BLaER1 (cell line): ENCODE measurements around the gene POU3F2.

Source experiments
- H3K27ac ChIP-seq: shearing (Covaris generic); formaldehyde crosslinking; 2 replicates; pipeline ENCODE4 v1.8.1; 2022
- H3K27me3 ChIP-seq: shearing (Covaris generic); formaldehyde crosslinking; 2 replicates; pipeline ENCODE4 v1.8.1; 2022
- H3K36me3 ChIP-seq: shearing (Covaris generic); formaldehyde crosslinking; 2 replicates; pipeline ENCODE4 v1.8.1; 2022
- H3K4me1 ChIP-seq: shearing (Covaris generic); formaldehyde crosslinking; 2 replicates; pipeline ENCODE4 v1.8.1; 2022
- H3K4me2 ChIP-seq: shearing (Covaris generic); formaldehyde crosslinking; 2 replicates; pipeline ENCODE4 v1.8.1; 2022
- H3K4me3 ChIP-seq: shearing (Covaris generic); formaldehyde crosslinking; 2 replicates; pipeline ENCODE4 v1.8.1; 2022
- H3K9ac ChIP-seq: shearing (Covaris generic); formaldehyde crosslinking; 2 replicates; pipeline ENCODE4 v1.8.1; 2022
- H3K9me3 ChIP-seq: shearing (Covaris generic); formaldehyde crosslinking; 2 replicates; pipeline ENCODE4 v1.8.1; 2022
- H4K20me1 ChIP-seq: shearing (Covaris generic); formaldehyde crosslinking; 2 replicates; pipeline ENCODE4 v1.8.1; 2022
- Cebpa-rat ChIP-seq: shearing (Covaris generic); IDR thresholded peaks from 2 replicates; pipeline ENCODE4 v1.8.1; 2022

Gene POU3F2

DNA sequence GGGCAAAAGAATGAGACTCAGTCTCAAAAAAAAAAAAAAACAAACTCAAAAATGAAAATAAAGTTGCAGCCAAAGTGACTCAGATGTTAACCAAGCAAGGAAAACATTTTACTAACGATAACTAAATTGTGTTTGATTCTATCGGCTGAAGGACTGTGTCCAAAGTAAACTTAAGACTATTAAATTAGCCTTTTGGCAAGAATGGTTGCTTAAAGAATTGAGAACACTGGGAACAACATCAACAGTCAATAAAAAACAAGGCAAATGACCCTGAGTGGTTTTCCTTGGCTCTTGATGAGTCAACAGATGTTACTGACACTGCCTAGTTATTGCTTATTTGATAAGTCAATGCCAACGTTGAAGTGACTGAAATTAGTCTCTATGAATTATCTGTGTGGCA is 36.7 kb downstream of the POU3F2 start:
- no peaks in the 10 kb centered on the region for H4K20me1 ChIP-seq
- no peak for TF ChIP-seq Cebpa-rat
- H3K4me3 ChIP-seq: no peak overlapping the region
- H3K27me3 ChIP-seq: no peaks in the 10 kb centered on the region
- no peak overlapping the region for H3K27ac ChIP-seq
- no peaks in the 10 kb centered on the region; the same call in 1 of the 2 replicates for H3K9me3 ChIP-seq
- no peaks in the 10 kb centered on the region for H3K4me1 ChIP-seq
- no peak overlapping the region for H3K9ac ChIP-seq
- no peak overlapping the region for H3K4me2 ChIP-seq
- H3K36me3 ChIP-seq: peaks cover 12% of the 10 kb centered on the region

DNA sequence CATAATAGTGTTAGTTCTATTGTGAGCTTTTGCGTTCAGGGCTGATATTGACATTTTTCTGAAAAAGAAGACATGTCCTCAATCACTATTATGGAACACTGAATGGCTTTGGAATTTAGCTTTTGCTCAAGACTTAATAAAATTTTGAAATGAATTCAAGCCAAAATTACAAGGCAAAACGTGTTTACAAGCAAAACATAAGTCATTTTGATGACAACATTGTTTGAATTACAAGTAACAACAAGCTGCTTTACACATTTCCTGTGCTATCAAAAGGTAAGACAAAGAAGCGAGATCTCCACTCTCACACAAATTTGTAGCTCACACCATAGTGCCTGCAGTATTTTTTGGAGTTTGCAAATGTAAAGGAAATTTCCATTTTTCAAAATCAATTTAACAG is 37.4 kb downstream of the POU3F2 start:
- H3K9me3 ChIP-seq: no peaks in the 10 kb centered on the region; the same call in 1 of the 2 replicates
- H3K27me3 ChIP-seq: no peaks in the 10 kb centered on the region
- no peaks in the 10 kb centered on the region for H3K4me1 ChIP-seq
- H3K36me3 ChIP-seq: peaks cover 15% of the 10 kb centered on the region
- no peak for TF ChIP-seq Cebpa-rat
- no peak overlapping the region for H3K4me3 ChIP-seq
- no peak overlapping the region for H3K9ac ChIP-seq
- no peak overlapping the region for H3K27ac ChIP-seq
- no peaks in the 10 kb centered on the region for H4K20me1 ChIP-seq
- no peak overlapping the region for H3K4me2 ChIP-seq

DNA sequence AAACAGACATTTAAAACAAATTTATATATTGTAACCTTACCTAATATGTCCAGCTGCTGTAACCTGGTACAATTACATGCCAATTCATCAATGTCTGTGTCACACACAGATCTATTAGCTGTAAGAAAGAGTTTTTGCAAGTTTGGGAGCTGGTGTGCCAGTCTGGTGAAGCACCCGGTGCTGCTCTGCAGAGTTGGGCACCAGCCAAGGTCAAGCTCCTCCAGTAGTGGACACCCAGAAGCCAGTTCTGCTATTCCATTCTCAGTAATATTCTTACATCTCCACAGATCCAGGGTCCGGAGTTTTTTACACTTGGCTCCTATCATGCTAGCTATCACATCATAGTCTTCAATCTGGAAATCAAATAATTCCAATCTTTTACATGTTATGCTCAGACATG is 41.0 kb downstream of the POU3F2 start:
- Histone ChIP-seq H3K27me3 (no peaks in the 10 kb centered on the region), H3K9ac (no peak overlapping the region), H4K20me1 (no peaks in the 10 kb centered on the region), H3K4me2 (no peak overlapping the region), H3K4me3 (no peak overlapping the region), H3K36me3 (peaks cover 28% of the 10 kb centered on the region), H3K4me1 (no peaks in the 10 kb centered on the region), H3K9me3 (no peaks in the 10 kb centered on the region), H3K27ac (no peak overlapping the region)
- no peak for TF ChIP-seq Cebpa-rat

DNA sequence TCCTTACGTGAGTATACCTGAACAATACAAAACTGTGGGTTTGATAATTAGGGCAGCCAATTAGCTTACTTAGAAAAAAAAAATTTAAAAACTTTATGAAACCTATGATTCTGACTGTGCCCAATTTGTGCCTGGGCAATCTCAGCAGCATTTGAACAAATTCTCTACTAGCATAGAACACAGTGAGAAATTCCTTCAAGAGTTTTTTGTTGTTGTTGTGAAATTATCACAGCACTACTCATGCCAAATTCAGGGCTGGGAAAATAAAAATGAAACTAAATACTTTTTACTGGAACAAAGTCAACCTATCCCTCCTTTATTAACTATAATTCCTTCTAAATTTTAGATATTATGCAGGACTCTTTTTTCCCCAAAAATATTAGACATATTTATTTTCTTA is 42.9 kb downstream of the POU3F2 start:
- H3K27me3 ChIP-seq: no peaks in the 10 kb centered on the region
- no peak for TF ChIP-seq Cebpa-rat
- H3K4me1 ChIP-seq: no peaks in the 10 kb centered on the region
- no peak overlapping the region for H3K4me3 ChIP-seq
- peaks cover 31% of the 10 kb centered on the region for H3K36me3 ChIP-seq
- H3K9ac ChIP-seq: no peak overlapping the region
- H3K27ac ChIP-seq: no peak overlapping the region
- no peaks in the 10 kb centered on the region for H3K9me3 ChIP-seq
- H3K4me2 ChIP-seq: no peak overlapping the region
- no peaks in the 10 kb centered on the region for H4K20me1 ChIP-seq

DNA sequence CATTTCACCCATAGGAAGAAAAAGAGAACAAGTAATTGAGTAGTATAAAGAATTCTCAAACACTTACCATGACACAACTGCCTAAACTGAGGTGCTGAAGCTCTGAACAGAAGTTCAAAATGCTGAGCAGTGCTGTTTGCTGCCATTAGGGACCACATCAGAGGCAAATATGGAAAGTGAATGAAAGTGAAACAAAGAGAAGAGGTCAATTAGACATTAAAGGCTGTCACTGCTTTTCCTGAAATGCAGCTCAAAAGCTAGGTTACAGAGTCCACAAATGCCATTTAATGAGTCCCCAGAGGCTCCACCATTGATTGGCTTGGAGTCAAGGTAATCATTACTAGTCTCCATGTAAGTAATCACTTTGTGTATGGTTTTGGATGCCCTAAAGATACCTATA is 46.1 kb downstream of the POU3F2 start:
- no peak overlapping the region for H3K4me2 ChIP-seq
- H3K9me3 ChIP-seq: no peaks in the 10 kb centered on the region
- no peaks in the 10 kb centered on the region for H3K27me3 ChIP-seq
- H3K4me3 ChIP-seq: no peak overlapping the region
- H4K20me1 ChIP-seq: no peaks in the 10 kb centered on the region
- H3K4me1 ChIP-seq: no peaks in the 10 kb centered on the region
- no peak overlapping the region for H3K27ac ChIP-seq
- no peak for TF ChIP-seq Cebpa-rat
- peaks cover 30% of the 10 kb centered on the region for H3K36me3 ChIP-seq
- H3K9ac ChIP-seq: no peak overlapping the region

DNA sequence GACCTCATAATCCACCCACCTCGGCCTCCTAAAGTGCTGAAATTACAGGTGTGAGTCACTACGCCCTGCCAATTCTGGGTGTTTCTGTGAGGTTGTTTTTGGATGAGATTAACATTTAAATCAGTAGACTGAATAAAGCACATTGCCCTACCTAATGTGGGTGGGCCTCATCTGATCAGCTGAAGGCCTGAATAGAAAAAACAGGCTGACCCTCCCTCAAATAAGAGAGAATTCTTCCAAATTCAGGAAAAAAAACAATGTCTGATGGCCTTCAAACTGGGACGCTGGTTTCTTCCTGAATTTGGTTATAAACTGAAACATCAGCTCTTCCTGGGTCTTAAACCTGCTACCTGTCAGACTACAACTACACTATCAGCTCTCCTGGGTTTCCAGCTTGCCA is 51.0 kb downstream of the POU3F2 start:
- H3K9me3 ChIP-seq: no peaks in the 10 kb centered on the region
- no peaks in the 10 kb centered on the region for H3K27me3 ChIP-seq
- H3K4me2 ChIP-seq: no peak overlapping the region
- no peaks in the 10 kb centered on the region for H3K4me1 ChIP-seq
- H4K20me1 ChIP-seq: 0 out of 2 replicates have a peak, but pooled peaks cover 13% of the 10 kb centered on the region
- H3K27ac ChIP-seq: no peak overlapping the region
- H3K9ac ChIP-seq: no peak overlapping the region
- no peak overlapping the region for H3K4me3 ChIP-seq
- TF ChIP-seq Cebpa-rat: no peak
- H3K36me3 ChIP-seq: peaks cover 29% of the 10 kb centered on the region

DNA sequence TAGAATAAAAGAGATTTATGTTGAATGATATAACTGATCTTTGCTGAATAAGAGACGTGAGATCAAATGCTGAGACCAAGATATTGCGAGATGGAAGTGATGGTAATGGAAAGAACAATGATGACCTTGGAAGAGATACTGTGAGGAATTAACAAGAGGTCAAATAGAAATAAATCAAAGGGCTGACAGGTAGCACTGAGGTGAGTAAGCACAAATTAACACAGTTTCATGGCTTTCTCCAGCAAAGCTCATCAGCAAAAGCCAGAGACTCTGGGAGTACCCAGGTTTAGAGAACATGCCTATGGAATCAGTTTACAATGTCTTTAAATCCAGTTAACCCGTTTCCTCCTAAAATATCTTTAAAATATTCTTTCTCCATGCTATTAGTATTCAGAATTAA is 53.3 kb downstream of the POU3F2 start:
- Histone ChIP-seq H3K27me3 (no peaks in the 10 kb centered on the region), H3K9ac (no peak overlapping the region), H3K9me3 (no peaks in the 10 kb centered on the region), H3K4me3 (no peak overlapping the region), H3K4me1 (no peaks in the 10 kb centered on the region), H3K4me2 (no peak overlapping the region), H4K20me1 (0 out of 2 replicates have a peak, but pooled peaks cover 13% of the 10 kb centered on the region), H3K27ac (no peak overlapping the region), H3K36me3 (peaks cover 41% of the 10 kb centered on the region)
- TF ChIP-seq Cebpa-rat: no peak
